Measurements from ENCODE around the gene PSMD12.
"Not testable (repeated sequence)": the region's sequence is repeated elsewhere in the genome, so short reads cannot be mapped to it uniquely, and the experiment has no call there.

Gene PSMD12

GRCh38 chr17:67353929-67354574, 12.3 kb downstream of the PSMD12 start:
- no peak for DNase-seq

GRCh38 chr17:67353161-67353560, 13.2 kb downstream of the PSMD12 start:
- no peak for DNase-seq

DNA sequence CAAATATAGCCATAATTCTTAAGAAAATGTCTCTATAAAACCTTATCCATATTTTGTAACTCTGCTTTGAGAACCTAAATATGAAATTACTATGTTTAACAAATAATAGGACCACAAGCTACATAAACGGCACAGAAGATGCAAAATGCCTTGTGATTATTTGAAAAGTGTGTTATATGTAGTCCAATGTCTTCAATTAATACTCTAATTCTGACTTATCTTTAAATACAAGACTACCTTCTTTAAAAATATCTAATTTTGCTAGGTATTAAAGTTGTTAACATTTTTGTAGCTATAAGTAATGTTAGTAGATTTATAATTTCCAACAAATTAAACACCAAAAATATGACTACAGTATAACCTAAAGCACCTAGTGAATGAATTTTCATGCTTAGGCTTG, 17.0 kb downstream of the PSMD12 start:
- no peak for DNase-seq

DNA sequence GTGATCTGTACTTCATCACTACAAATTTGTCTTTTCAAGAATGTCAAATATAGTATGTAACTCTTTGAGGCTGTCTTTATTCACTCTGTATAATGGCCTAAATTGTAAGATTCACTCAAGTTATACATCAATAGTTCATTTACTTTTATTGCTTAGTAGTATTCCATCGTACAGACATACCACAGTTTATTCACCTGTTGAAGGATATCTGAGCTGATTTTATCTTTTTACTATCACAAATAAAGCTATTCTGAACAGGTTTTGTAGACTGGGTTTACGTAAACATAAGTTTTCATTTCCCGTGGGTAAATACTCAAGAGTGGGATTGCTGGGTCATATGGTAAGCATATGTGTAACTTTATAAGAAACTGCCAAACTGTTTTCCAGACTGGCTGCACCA, 18.6 kb downstream of the PSMD12 start:
- DNase-seq, result no peak

DNA sequence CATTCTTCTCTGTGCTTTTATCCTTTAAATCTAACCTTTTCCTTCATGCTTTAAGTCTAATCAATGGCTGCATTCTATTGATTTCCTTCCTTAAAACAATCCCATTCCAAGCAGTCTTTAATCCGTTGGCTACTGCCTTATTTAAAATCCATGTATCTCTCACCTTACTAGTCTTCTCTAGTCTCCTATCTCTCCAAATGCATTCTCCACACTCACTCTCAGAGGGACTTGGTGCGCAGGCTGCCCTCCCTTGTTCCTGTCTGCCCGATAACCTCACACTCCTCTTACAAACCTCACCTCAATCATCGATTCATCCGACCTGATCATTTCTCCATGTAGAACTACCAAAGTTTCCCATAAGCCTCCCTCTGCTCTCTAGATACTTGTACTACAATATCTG, 23.1 kb downstream of the PSMD12 start:
- DNase-seq, result no peak

DNA sequence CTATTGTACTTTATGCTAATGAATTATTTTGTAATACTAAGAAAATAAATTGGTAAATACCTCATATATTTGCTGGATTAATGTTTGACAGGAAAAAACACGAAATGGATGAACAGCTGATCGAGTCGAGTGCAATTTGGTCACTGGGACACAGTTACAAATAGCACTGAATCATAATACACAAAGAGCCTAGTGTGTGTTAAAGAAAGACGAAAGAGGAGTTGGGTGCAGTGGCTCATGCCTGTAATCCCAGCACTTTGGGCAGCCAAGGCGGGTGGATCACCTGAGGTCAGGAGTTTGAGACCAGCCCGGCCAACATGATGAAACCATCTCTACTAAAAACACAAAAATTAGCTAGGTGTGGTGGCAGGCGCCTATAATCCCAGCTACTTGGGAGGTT, 28.0 kb downstream of the PSMD12 start:
- not testable (repeated sequence) for DNase-seq

- DNase-seq, result no peak
Measured at GRCh38 chr17:67336859-67337258, 29.5 kb downstream of the PSMD12 start.

GRCh38 chr17:67335245-67335835, 31.0 kb downstream of the PSMD12 start:
- no peak for DNase-seq

GRCh38 chr17:67332162-67332508, 34.2 kb downstream of the PSMD12 start:
- not testable (repeated sequence) for DNase-seq

GRCh38 chr17:67331381-67332161, 34.8 kb downstream of the PSMD12 start:
- not testable (repeated sequence) for DNase-seq

GRCh38 chr17:67328026-67328425, 38.4 kb downstream of the PSMD12 start:
- no peak for DNase-seq

- not testable (repeated sequence) for DNase-seq
Measured at GRCh38 chr17:67326959-67327745, 39.2 kb downstream of the PSMD12 start.

DNA sequence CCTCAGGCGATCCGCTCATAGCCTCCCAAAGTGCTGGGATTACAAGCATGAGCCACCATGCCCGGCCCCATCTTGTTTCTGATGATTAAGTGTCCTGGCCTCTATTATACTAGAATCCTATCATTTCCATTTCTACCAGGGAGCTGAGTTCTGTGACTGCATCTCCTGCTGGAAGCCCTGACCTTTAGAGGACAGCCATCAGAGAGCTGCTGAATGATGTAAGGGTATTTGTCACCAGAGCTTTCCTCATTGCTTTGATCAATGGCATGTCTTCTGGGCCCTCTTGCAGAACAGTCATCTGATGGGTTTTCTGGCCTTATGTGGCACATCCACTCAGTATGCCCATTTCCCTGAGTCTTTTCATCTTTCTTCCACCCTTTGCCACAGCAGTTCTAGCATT, 39.9 kb downstream of the PSMD12 start:
- DNase-seq, result no peak

- no peak for DNase-seq
Measured at GRCh38 chr17:67324330-67324729, 42.0 kb downstream of the PSMD12 start.

DNA sequence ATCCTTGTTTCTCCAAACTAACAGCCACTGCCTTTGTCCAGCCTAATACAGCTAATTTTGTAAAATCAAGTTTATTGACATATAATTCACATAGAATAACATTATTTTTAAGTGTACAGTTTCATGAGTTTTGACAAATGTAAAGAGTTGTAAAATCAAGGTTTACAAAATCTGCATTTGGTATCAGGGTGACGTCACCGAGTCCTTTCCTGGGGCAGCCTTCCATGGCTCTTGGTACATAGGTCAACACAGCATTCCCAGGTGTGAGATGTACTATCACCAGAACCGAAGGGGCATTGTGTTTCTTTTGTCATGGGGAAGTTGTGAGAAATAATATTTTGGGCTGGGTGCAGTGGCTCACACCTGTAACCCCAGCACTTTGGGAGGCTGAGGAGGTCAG, 42.9 kb downstream of the PSMD12 start:
- no peak for DNase-seq

- no peak for DNase-seq
Measured at GRCh38 chr17:67322042-67322787, 44.2 kb downstream of the PSMD12 start.

GRCh38 chr17:67321486-67321885, 44.9 kb downstream of the PSMD12 start:
- DNase-seq, result not testable (repeated sequence)

DNA sequence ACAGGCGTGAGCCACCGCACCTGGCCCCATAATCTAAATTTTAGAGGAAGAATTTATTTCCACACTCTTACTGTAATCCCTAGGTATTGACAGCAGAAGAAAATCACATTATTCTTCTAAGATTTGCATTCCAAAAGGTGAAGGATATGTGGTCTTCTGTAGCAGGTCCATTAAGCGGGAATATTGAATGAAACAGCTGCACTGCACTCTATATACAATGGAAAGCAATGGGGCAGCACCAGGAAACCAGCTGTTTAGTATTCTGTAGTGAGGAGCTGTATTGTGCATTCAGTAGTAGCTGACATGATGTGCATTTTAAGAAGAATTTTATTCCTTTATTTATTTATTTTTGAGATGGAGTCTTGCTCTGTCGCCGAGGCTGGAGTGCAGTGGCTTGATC, 49.6 kb downstream of the PSMD12 start:
- no peak for DNase-seq

GRCh38 chr17:67315865-67316264, 50.5 kb downstream of the PSMD12 start:
- no peak for DNase-seq

GRCh38 chr17:67312265-67312664, 54.1 kb downstream of the PSMD12 start:
- DNase-seq, result no peak

- DNase-seq, result no peak
Measured at GRCh38 chr17:67311575-67311974, 54.8 kb downstream of the PSMD12 start.

- no peak for DNase-seq
Measured at GRCh38 chr17:67310406-67310805, 56.0 kb downstream of the PSMD12 start.
